HepG2 (cell line): ENCODE measurements around the gene FALEC. TPM values are rescaled to one million over a fixed set of nuclear protein-coding genes. Genes with fewer than 3 reads are reported as not detected.

ENCODE experiments used
- ATAC-seq: fragments of 200-7000 bp; cut with Tn5 transposase; 3 replicates; pipeline ENCODE4 v1.9.1; 2020; ENCODE audit warnings: mild to moderate bottlenecking, moderate library complexity
- BruUV-seq: library from RNA; stranded (reverse); fragments of 400-500 nt; replicated peaks from 2 replicates; lab custom pipeline; 2021; lab: Mats Ljungman, UMichigan
- CTCF ChIA-PET: fragments of 300-600 bp; formaldehyde crosslinking; extraction: SDS; loops from one replicate; lab custom pipeline; 2021; ENCODE audit warnings: low total read pairs, inconsistent platforms, low intra/inter-chr PET ratio; lab: Yijun Ruan, JAX
- POLR2A ChIA-PET: fragments of 350-600 bp; sonication (Branson Sonifier 250); formaldehyde crosslinking; loops from one replicate; lab custom pipeline; 2020; ENCODE audit warnings: antibody characterized with exemption, inconsistent platforms; lab: Yijun Ruan, JAX
- DNase-seq: peaks from one replicate; pipeline ENCODE4 v3.0.0-alpha.2; 2015; ENCODE audit warnings: low spot score
- FAIRE-seq: peaks from 3 replicates; lab custom pipeline; 2011; peaks lifted over from hg19 to GRCh38; lab: Jason Lieb, UNC
- H2AFZ ChIP-seq: one replicate; pipeline ENCODE4 v1.6.1; 2011; ENCODE audit warnings: low read length, inconsistent platforms
- H3K27ac ChIP-seq: fragments of 300-600 bp; 3 replicates; pipeline ENCODE4 v1.8.0; 2011; ENCODE audit warnings: mixed run types, mild to moderate bottlenecking, mixed read lengths, low read length, inconsistent platforms; ENCODE audit not compliant: insufficient read depth; ENCODE audit errors: extremely low read length
- H3K27me3 ChIP-seq, 2 experiments: fragments of 200-600 bp in 1 of 2; 2 replicates in 1 of 2; 3 replicates in 1 of 2; pipeline versions ENCODE4 v1.6.0 to v1.8.0; 2011; ENCODE audit warnings: low read length in 2 of 2, mild to moderate bottlenecking in 2 of 2, moderate library complexity in 2 of 2, inconsistent platforms in 1 of 2; ENCODE audit not compliant: insufficient read depth in 2 of 2, control insufficient read depth in 1 of 2
- H3K36me3 ChIP-seq, 2 experiments: fragments of 200-600 bp in 1 of 2; replicated peaks in 1 of 2; 2 replicates in 1 of 2; 3 replicates in 1 of 2; pipeline versions ENCODE4 v1.5.1 to v1.8.0; 2011; ENCODE audit warnings: low read length in 2 of 2, inconsistent platforms in 1 of 2; ENCODE audit not compliant: insufficient read depth in 2 of 2, control insufficient read depth in 1 of 2
- H3K4me1 ChIP-seq: 2 replicates; pipeline ENCODE4 v1.5.1; 2012; ENCODE audit warnings: low read length, inconsistent platforms; ENCODE audit not compliant: insufficient read depth
- H3K4me2 ChIP-seq: 2 replicates; pipeline ENCODE4 v1.6.0; 2011; ENCODE audit warnings: low read depth, low read length, inconsistent platforms
- H3K4me3 ChIP-seq, 3 experiments: fragments of 200-600 bp in 1 of 3; sonication (generic), shearing (Covaris generic) in 1 of 3; replicated peaks in 1 of 3; 2 replicates each; pipeline ENCODE4 v1.5.1; 2011 to 2016; ENCODE audit warnings: low read length in 3 of 3, inconsistent platforms in 2 of 3, low read depth in 2 of 3, mild to moderate bottlenecking in 2 of 3, control low read depth in 1 of 3, mixed read lengths in 1 of 3; ENCODE audit not compliant: insufficient read depth in 1 of 3
- H3K79me2 ChIP-seq: one replicate; pipeline ENCODE4 v1.6.1; 2011; ENCODE audit warnings: low read length, inconsistent platforms; ENCODE audit not compliant: insufficient read depth
- H3K9ac ChIP-seq: 2 replicates; pipeline ENCODE4 v1.6.0; 2011; ENCODE audit warnings: mild to moderate bottlenecking, low read depth, low read length, inconsistent platforms; ENCODE audit not compliant: insufficient read depth
- H3K9me3 ChIP-seq: 2 replicates; pipeline ENCODE4 v1.5.1; 2012; ENCODE audit warnings: mild to moderate bottlenecking, low read length
- H4K20me1 ChIP-seq: 2 replicates; pipeline ENCODE4 v1.6.0; 2011; ENCODE audit warnings: inconsistent platforms, mild to moderate bottlenecking, low read length, moderate library complexity; ENCODE audit not compliant: insufficient read depth
- ATF1 ChIP-seq: IDR thresholded peaks from 2 replicates; pipeline ENCODE4 v1.6.1; 2016; ENCODE audit warnings: mild to moderate bottlenecking, control low read depth
- CBX1 ChIP-seq: IDR thresholded peaks from one replicate; pipeline ENCODE4 v1.6.1; 2016; ENCODE audit warnings: antibody characterized with exemption, low read depth
- CREM ChIP-seq, 2 experiments: sonication (generic) in 1 of 2; formaldehyde crosslinking in 1 of 2; IDR thresholded peaks; 2 replicates each; pipeline versions ENCODE4 v1.4.0 to v1.6.1; 2016 to 2020; ENCODE audit warnings: antibody characterized with exemption in 1 of 2, mild to moderate bottlenecking in 1 of 2, missing genetic modification reagents in 1 of 2
- EZH2 ChIP-seq: conservative IDR thresholded peaks from 2 replicates; pipeline ENCODE4 v1.6.1; 2012; ENCODE audit warnings: mild to moderate bottlenecking, low read depth, low read length, moderate library complexity
- GMEB2 ChIP-seq: IDR thresholded peaks from 2 replicates; pipeline ENCODE4 v1.6.1; 2016; ENCODE audit warnings: missing biosample characterization, missing genetic modification reagents, low read depth
- GZF1 ChIP-seq: sonication (generic); formaldehyde crosslinking; IDR thresholded peaks from 2 replicates; pipeline ENCODE4 v1.5.1; 2020; ENCODE audit warnings: mild to moderate bottlenecking, missing genetic modification reagents
- HMG20A ChIP-seq: IDR thresholded peaks from 2 replicates; pipeline ENCODE4 v1.6.1; 2016; ENCODE audit warnings: borderline replicate concordance
- HMG20B ChIP-seq: conservative IDR thresholded peaks from 2 replicates; pipeline ENCODE4 v1.6.1; 2016; ENCODE audit warnings: missing genetic modification reagents, missing compliant biosample characterization
- HOXA3 ChIP-seq: sonication (generic); formaldehyde crosslinking; IDR thresholded peaks from 2 replicates; pipeline ENCODE4 v1.5.0; 2020; ENCODE audit warnings: missing genetic modification reagents
- KAT7 ChIP-seq: IDR thresholded peaks from 2 replicates; pipeline ENCODE4 v1.6.1; 2018; ENCODE audit warnings: borderline replicate concordance, missing compliant biosample characterization
- KDM5A ChIP-seq: fragments of 200-600 bp; sonication (generic); IDR thresholded peaks from 2 replicates; pipeline ENCODE4 v1.7.0; 2018; ENCODE audit warnings: antibody characterized with exemption, mild to moderate bottlenecking, low read length, borderline replicate concordance
- KLF16 ChIP-seq, 2 experiments: sonication (generic) in 1 of 2; formaldehyde crosslinking in 1 of 2; IDR thresholded peaks; 2 replicates each; pipeline versions ENCODE4 v1.6.1 to v1.8.0; 2016 to 2023; ENCODE audit warnings: missing genetic modification reagents in 2 of 2, missing compliant biosample characterization in 1 of 2
- MBNL3 ChIP-seq: fragments of 250-450 bp; sonication (Bioruptor Pico); conservative IDR thresholded peaks from 2 replicates; pipeline ENCODE4 v1.8.0; 2022; ENCODE audit warnings: mild to moderate bottlenecking, inconsistent platforms
- MED8 ChIP-seq: sonication (generic); formaldehyde crosslinking; IDR thresholded peaks from 2 replicates; pipeline ENCODE4 v1.8.1; 2023; ENCODE audit warnings: mild to moderate bottlenecking, missing genetic modification reagents; ENCODE audit not compliant: insufficient replicate concordance
- NR2C2 ChIP-seq: sonication (generic); formaldehyde crosslinking; IDR thresholded peaks from 2 replicates; pipeline ENCODE4 v1.4.0; 2020; ENCODE audit warnings: missing genetic modification reagents, mild to moderate bottlenecking, moderate library complexity, borderline replicate concordance
- PAWR ChIP-seq: sonication (generic); formaldehyde crosslinking; IDR thresholded peaks from 2 replicates; pipeline ENCODE4 v1.4.0; 2020; ENCODE audit warnings: missing genetic modification reagents, mild to moderate bottlenecking, borderline replicate concordance
- PRPF4 ChIP-seq: fragments of 200-400 bp; formaldehyde crosslinking; IDR thresholded peaks from 2 replicates; pipeline ENCODE4 v1.6.1; 2016; ENCODE audit warnings: low read length, low read depth; ENCODE audit not compliant: poor library complexity, severe bottlenecking
- SAP130 ChIP-seq: IDR thresholded peaks from 2 replicates; pipeline ENCODE4 v1.6.1; 2016; ENCODE audit warnings: low read depth
- SMAD9 ChIP-seq: sonication (generic); formaldehyde crosslinking; IDR thresholded peaks from 2 replicates; pipeline ENCODE4 v1.5.1; 2020; ENCODE audit warnings: mild to moderate bottlenecking, missing genetic modification reagents
- U2AF2 ChIP-seq: fragments of 200-400 bp; formaldehyde crosslinking; IDR thresholded peaks from 2 replicates; pipeline ENCODE4 v1.6.1; 2017; ENCODE audit warnings: low read depth, mild to moderate bottlenecking, low read length
- ZNF12 ChIP-seq: sonication (generic); formaldehyde crosslinking; IDR thresholded peaks from 2 replicates; pipeline ENCODE4 v1.5.0; 2020; ENCODE audit warnings: missing genetic modification reagents
- ZNF207 ChIP-seq: fragments of 450-650 bp; IDR thresholded peaks from 2 replicates; pipeline ENCODE4 v1.6.1; 2016; ENCODE audit warnings: antibody characterized with exemption, borderline replicate concordance
- ZNF234 ChIP-seq: sonication (generic); formaldehyde crosslinking; conservative IDR thresholded peaks from 2 replicates; pipeline ENCODE4 v1.5.1; 2020; ENCODE audit warnings: mild to moderate bottlenecking, missing genetic modification reagents
- ZNF329 ChIP-seq: sonication (generic); formaldehyde crosslinking; IDR thresholded peaks from 2 replicates; pipeline ENCODE4 v1.9.0; 2021; ENCODE audit warnings: low read depth, mild to moderate bottlenecking, missing genetic modification reagents
- ZNF557 ChIP-seq: sonication (generic); formaldehyde crosslinking; IDR thresholded peaks from 2 replicates; pipeline ENCODE4 v1.4.0; 2020; ENCODE audit warnings: missing genetic modification reagents
- WGBS: methylation state at CpG from one replicate; pipeline ENCODE4 v1.1.6; 2017; ENCODE audit warnings: low lambda C conversion rate; 5-methylcytosine and 5-hydroxymethylcytosine counted together
- in situ Hi-C: cut with HindIII; loops from 2 replicates; pipeline ENCODE4 v1.10.0; 2017; ENCODE audit warnings: low pct_unique_long_range_greater_than_20kb; ENCODE audit not compliant: extremely low pct_ligation_motif_present
- intact Hi-C: fragments of 100-400 bp; cut with micrococcal nuclease; formaldehyde crosslinking; loops from one replicate; pipeline ENCODE4 v1.10.0; 2022; ENCODE audit not compliant: unreplicated experiment
- polyA plus RNA-seq, 8 experiments: library from polyadenylated mRNA; depleted of rRNA in 3 of 8; stranded (reverse) in 7 of 8; unstranded in 1 of 8; fragments of >200 nt; fragmentation: Illumina TruSeq in 4 of 8; extraction: Trizol in 4 of 8; gene quantifications; 2 replicates each; pipeline versions ENCODE4 v1.2.1 to v1.2.3, GENCODE V29; 2011 to 2016; ENCODE audit warnings: low read depth in 4 of 8, missing spikeins in 1 of 8, mixed read lengths in 1 of 8; ENCODE audit not compliant: insufficient read depth in 1 of 8
- total RNA-seq, 5 experiments: library from RNA; depleted of rRNA; stranded (reverse); fragments of >200 nt; fragmentation: Illumina TruSeq; extraction: Trizol; gene quantifications; 2 replicates each; pipeline ENCODE4 v1.2.3, GENCODE V29; 2016; ENCODE audit warnings: low read depth in 1 of 5

Gene FALEC
- total and polyA plus RNA-seq, 2 of the 13 experiments (the other 11 are each of a cell fraction or from before 2014, with no cell fraction given): 0.33 to 0.71 TPM

GRCh38 chr1:150567717-150568593 lies 52.4 kb downstream of the FALEC start:
- DNase-seq (peak; percentile 95), ATAC-seq (peak; percentile 76), FAIRE-seq (peak; percentile 75)
- Histone ChIP-seq H3K4me1 (peaks cover 78% of the 10 kb centered on the region), H3K9me3 (no peaks in the 10 kb centered on the region), H3K79me2 (peaks cover 35% of the 10 kb centered on the region), H3K9ac (peak overlapping the region; percentile 45), H3K27ac (peak overlapping the region; percentile 65), H3K4me2 (peak overlapping the region; percentile 77), H3K27me3 (no peaks in the 10 kb centered on the region), H3K4me3 (peak overlapping the region in 2 of 3 experiments; percentile 5 to 38; a peak in 3 of 6 replicates), H2AFZ (no peak overlapping the region), H3K36me3 (peaks cover 0 to 2% of the 10 kb centered on the region in 2 experiments; a peak in 1 of 5 replicates), H4K20me1 (peaks cover 13% of the 10 kb centered on the region)
- CTCF ChIA-PET: no interaction called here
- POLR2A ChIA-PET: interaction anchor here (0.6 to 13.0 kb wide), 14 partner anchors 8 to 408 kb away, joined by 3 to 469 read pairs (median 4); partner anchors contain the start of genes ENSA, FALEC, MCL1 and RPRD2
- no TSS peak for BruUV-seq
- intact Hi-C loops: loop anchor here (1.0 kb wide), 1 partner anchor 9 kb away; no protein-coding TSS in a partner anchor
- 15% methylated on average over 10 of the region's 10 CpGs for WGBS
- in situ Hi-C loops: no loop called here
- TF ChIP-seq HOXA3 (peak; percentile 79), ZNF329 (CRISPR knock-in tag) (no peak), KLF16 (CRISPR knock-in tag; IDR thresholded peaks at IDR 0.05) (0 out of 4 replicates have a peak, but pooled peaks of 1 of the 2 experiments have one; percentile 15), NR2C2 (CRISPR knock-in tag) (no peak), GZF1 (no peak), CBX1 (no peak), KDM5A (no peak), ZNF12 (CRISPR knock-in tag) (peak; percentile 94), KAT7 (no peak), U2AF2 (no peak), HMG20A (CRISPR knock-in tag) (0 out of 2 replicates have a peak, but pooled peaks have one; percentile 40), PAWR (CRISPR knock-in tag) (no peak), SMAD9 (no peak), ATF1 (CRISPR knock-in tag) (no peak), MED8 (no peak), ZNF234 (CRISPR knock-in tag) (no peak), HMG20B (CRISPR knock-in tag) (peak; percentile 68; the same call in 1 of the 2 replicates), CREM (IDR thresholded peaks at IDR 0.05) (peak; percentile 52), CREM (CRISPR knock-in tag; IDR thresholded peaks at IDR 0.05) (no peak), PRPF4 (no peak), GMEB2 (no peak), MBNL3 (no peak), EZH2 (no peak), ZNF207 (no peak), ZNF557 (CRISPR knock-in tag) (0 out of 2 replicates have a peak, but pooled peaks have one; percentile 36), SAP130 (CRISPR knock-in tag) (peak; percentile 86)
